ENCODE measurements around the gene PDP2.

PDP2 gene

DNA sequence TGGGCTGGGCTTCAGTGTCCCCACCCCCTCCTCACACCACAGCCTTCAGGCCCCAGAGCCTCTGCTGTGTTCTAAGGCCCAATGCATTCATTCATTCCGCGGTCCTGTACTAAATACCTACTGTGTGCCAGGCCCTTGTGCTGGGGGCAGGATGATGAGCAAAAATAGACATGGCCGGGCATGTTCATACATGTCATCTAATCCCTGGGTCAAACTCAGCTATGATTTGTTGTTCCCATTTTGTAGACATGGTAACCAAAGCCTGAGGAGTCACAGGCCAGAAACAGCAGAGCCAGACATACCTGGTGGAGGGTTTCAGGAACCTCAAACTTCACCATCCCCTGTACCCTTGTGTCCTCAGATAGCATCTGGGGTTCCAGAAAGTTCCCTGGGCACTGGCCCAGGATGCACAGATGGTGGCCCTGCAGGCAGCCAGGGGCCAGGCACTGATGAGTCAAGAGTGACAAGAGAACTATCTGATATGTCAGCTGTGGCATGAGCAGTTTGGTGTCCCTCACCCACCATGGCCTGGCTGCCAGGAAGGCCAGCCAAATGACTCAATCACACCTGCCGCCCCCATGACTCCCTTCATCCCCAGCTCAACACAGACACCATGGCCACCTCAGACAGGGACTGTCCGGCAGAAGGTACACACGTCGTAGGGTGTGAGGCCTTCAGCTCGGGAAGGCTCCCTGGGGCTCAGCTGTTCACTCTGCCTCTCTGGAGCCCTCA, 47.8 kb downstream of the PDP2 start:
- Histone ChIP-seq H3K27me3 (ENCODE audit: insufficient read depth, poor library complexity, severe bottlenecking) (peaks cover 31% of the 10 kb centered on the region), H3K27ac (replicated peaks) (no peak overlapping the region), H3K4me3 (replicated peaks; ENCODE audit: insufficient read depth, low read length) (no peak overlapping the region)
- DNase-seq (ENCODE audit: low read depth in 1 of 2, low spot score in 1 of 2), result no peak
- TF ChIP-seq GABPA (IDR thresholded peaks at IDR 0.05; ENCODE audit: low read depth) (no peak), POLR2AphosphoS5 (IDR thresholded peaks at IDR 0.05; ENCODE audit: low read depth) (no peak), SPI1 (IDR thresholded peaks at IDR 0.05; ENCODE audit: borderline replicate concordance, low read depth) (no peak)
- TF ChIP-seq, protein P1, sequence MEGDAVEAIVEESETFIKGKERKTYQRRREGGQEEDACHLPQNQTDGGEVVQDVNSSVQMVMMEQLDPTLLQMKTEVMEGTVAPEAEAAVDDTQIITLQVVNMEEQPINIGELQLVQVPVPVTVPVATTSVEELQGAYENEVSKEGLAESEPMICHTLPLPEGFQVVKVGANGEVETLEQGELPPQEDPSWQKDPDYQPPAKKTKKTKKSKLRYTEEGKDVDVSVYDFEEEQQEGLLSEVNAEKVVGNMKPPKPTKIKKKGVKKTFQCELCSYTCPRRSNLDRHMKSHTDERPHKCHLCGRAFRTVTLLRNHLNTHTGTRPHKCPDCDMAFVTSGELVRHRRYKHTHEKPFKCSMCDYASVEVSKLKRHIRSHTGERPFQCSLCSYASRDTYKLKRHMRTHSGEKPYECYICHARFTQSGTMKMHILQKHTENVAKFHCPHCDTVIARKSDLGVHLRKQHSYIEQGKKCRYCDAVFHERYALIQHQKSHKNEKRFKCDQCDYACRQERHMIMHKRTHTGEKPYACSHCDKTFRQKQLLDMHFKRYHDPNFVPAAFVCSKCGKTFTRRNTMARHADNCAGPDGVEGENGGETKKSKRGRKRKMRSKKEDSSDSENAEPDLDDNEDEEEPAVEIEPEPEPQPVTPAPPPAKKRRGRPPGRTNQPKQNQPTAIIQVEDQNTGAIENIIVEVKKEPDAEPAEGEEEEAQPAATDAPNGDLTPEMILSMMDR (IDR thresholded peaks at IDR 0.05; ENCODE audit: insufficient read depth, low read length), result no peak
- TF ChIP-seq, protein P2, sequence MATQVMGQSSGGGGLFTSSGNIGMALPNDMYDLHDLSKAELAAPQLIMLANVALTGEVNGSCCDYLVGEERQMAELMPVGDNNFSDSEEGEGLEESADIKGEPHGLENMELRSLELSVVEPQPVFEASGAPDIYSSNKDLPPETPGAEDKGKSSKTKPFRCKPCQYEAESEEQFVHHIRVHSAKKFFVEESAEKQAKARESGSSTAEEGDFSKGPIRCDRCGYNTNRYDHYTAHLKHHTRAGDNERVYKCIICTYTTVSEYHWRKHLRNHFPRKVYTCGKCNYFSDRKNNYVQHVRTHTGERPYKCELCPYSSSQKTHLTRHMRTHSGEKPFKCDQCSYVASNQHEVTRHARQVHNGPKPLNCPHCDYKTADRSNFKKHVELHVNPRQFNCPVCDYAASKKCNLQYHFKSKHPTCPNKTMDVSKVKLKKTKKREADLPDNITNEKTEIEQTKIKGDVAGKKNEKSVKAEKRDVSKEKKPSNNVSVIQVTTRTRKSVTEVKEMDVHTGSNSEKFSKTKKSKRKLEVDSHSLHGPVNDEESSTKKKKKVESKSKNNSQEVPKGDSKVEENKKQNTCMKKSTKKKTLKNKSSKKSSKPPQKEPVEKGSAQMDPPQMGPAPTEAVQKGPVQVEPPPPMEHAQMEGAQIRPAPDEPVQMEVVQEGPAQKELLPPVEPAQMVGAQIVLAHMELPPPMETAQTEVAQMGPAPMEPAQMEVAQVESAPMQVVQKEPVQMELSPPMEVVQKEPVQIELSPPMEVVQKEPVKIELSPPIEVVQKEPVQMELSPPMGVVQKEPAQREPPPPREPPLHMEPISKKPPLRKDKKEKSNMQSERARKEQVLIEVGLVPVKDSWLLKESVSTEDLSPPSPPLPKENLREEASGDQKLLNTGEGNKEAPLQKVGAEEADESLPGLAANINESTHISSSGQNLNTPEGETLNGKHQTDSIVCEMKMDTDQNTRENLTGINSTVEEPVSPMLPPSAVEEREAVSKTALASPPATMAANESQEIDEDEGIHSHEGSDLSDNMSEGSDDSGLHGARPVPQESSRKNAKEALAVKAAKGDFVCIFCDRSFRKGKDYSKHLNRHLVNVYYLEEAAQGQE (IDR thresholded peaks at IDR 0.05; ENCODE audit: insufficient replicate concordance, low read depth), result no peak

DNA sequence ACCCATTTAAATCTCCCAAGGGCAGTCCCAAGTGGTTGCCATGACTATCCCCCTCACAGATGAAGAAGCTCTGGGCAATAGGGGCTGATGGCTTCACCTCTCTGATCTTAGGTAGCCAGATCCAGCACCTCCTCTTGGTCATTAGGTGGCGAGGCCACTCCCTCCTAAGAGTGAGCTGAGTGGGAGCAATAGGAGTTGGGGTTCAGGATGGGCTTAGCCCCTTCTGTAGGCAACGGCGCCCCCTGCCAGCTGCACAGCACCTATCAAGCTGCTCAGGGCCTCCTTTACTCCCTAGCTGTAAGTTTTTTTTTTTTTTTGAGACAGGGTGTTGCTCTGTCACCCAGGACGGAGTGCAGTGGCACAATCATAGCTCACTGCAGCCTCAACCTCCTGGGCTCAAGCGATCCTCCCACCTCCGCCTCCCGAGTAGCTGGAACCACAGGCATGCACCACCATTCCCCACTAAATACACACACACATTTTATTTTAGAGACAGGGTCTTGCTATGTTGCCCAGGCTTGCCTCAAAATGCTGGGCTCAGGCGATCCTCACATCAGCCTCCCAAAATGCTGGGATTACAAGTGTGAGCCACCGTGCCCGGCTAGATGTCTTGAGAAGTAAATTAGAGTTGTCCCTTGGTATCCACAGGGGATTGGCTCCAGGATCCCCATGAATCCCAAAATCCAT, 48.5 kb downstream of the PDP2 start:
- TF ChIP-seq, protein P2 (IDR thresholded peaks at IDR 0.05; ENCODE audit: insufficient replicate concordance, low read depth), result no peak
- TF ChIP-seq, protein P1 (IDR thresholded peaks at IDR 0.05; ENCODE audit: insufficient read depth, low read length), result no peak
- TF ChIP-seq GABPA (IDR thresholded peaks at IDR 0.05; ENCODE audit: low read depth), result no peak
- no peak for TF ChIP-seq POLR2AphosphoS5 (IDR thresholded peaks at IDR 0.05; ENCODE audit: low read depth)
- no peak for TF ChIP-seq SPI1 (IDR thresholded peaks at IDR 0.05; ENCODE audit: borderline replicate concordance, low read depth)
- H3K4me3 ChIP-seq (replicated peaks; ENCODE audit: insufficient read depth, low read length), result no peak overlapping the region
- no peak overlapping the region for H3K27ac ChIP-seq (replicated peaks)
- peaks cover 23% of the 10 kb centered on the region for H3K27me3 ChIP-seq (ENCODE audit: insufficient read depth, poor library complexity, severe bottlenecking)
- DNase-seq (ENCODE audit: low read depth in 1 of 2, low spot score in 1 of 2), result peak in 1 of 2 experiments; percentile 45

DNA sequence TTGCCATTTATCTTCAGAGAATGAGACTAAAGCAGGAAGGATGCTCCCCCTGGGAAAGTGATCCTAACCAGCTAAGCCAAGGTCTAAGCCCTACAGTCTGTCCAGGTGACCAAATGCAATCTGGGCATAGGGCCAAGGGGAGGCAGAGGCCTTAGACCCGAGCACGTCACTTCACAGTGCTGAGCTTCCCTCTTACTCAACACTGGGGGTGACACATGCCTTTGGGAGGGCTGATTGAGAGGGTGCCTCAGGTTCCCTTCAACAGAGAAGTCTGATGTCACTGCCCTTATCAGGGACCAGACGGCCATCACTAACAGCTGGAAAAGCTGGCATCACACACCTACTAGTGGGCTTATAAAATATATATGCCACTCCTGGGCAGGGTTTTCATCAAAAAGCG, 49.9 kb downstream of the PDP2 start:
- DNase-seq (ENCODE audit: low read depth in 1 of 2, low spot score in 1 of 2), result peak in 1 of 2 experiments; percentile 30
- no peak overlapping the region for H3K27ac ChIP-seq (replicated peaks)
- TF ChIP-seq SPI1 (IDR thresholded peaks at IDR 0.05; ENCODE audit: borderline replicate concordance, low read depth) (no peak), GABPA (IDR thresholded peaks at IDR 0.05; ENCODE audit: low read depth) (no peak), POLR2AphosphoS5 (IDR thresholded peaks at IDR 0.05; ENCODE audit: low read depth) (no peak)
- TF ChIP-seq, protein P2 (IDR thresholded peaks at IDR 0.05; ENCODE audit: insufficient replicate concordance, low read depth), result no peak
- TF ChIP-seq, protein P1 (IDR thresholded peaks at IDR 0.05; ENCODE audit: insufficient read depth, low read length), result no peak
- peaks cover 12% of the 10 kb centered on the region for H3K27me3 ChIP-seq (ENCODE audit: insufficient read depth, poor library complexity, severe bottlenecking)
- H3K4me3 ChIP-seq (replicated peaks; ENCODE audit: insufficient read depth, low read length), result no peak overlapping the region

Data from HL-60 (cell line).